PC-3 (cell line): Measurements from ENCODE around the gene WNK2. TPM values are rescaled to one million over a fixed set of nuclear protein-coding genes. Genes with fewer than 3 reads are reported as not detected.

Experiments used
- ATAC-seq: fragments of 200-7000 bp; cut with Tn5 transposase; 2 replicates; pipeline ENCODE4 v1.9.1; 2020; ENCODE audit warnings: mild to moderate bottlenecking, moderate library complexity
- BruUV-seq: library from RNA; stranded (reverse); fragments of 400-500 nt; replicated peaks from 2 replicates; lab custom pipeline; 2021; lab: Mats Ljungman, UMichigan
- CTCF ChIA-PET: fragments of 300-600 bp; sonication (Branson Sonifier 250); formaldehyde crosslinking; loops from one replicate; lab custom pipeline; 2022; ENCODE audit warnings: antibody characterized with exemption; lab: Charles Lee
- POLR2A ChIA-PET: fragments of 300-600 bp; sonication (Branson Sonifier 250); formaldehyde crosslinking; loops from one replicate; lab custom pipeline; 2022; ENCODE audit warnings: antibody characterized with exemption; ENCODE audit not compliant: unreplicated experiment; lab: Charles Lee
- DNase-seq: peaks from one replicate; pipeline ENCODE4 v3.0.0-alpha.2; 2015
- H2AFZ ChIP-seq: fragments of 300-600 bp; sonication (generic); 2 replicates; pipeline ENCODE4 v1.6.0; 2016; ENCODE audit warnings: antibody characterized with exemption, low read length
- H3F3A ChIP-seq: fragments of 300-600 bp; sonication (generic); one replicate; pipeline ENCODE4 v1.6.0; 2017; ENCODE audit warnings: antibody characterized with exemption, low read length, control low read depth, mild to moderate bottlenecking; ENCODE audit not compliant: unreplicated experiment
- H3K27ac ChIP-seq: fragments of 300-600 bp; sonication (generic); 2 replicates; pipeline ENCODE4 v1.5.1; 2016; ENCODE audit warnings: mild to moderate bottlenecking, low read length
- H3K27me3 ChIP-seq: fragments of 300-600 bp; sonication (generic); 2 replicates; pipeline ENCODE4 v1.6.1; 2016; ENCODE audit warnings: low read length, mixed read lengths
- H3K36me3 ChIP-seq: fragments of 300-600 bp; sonication (generic); 2 replicates; pipeline ENCODE4 v1.6.1; 2016; ENCODE audit warnings: low read depth, mixed run types, low read length, mixed read lengths
- H3K4me1 ChIP-seq: fragments of 300-600 bp; sonication (generic); 2 replicates; pipeline ENCODE4 v1.5.1; 2016; ENCODE audit warnings: low read length; ENCODE audit not compliant: insufficient read depth
- H3K4me2 ChIP-seq: fragments of 300-600 bp; sonication (generic); 2 replicates; pipeline ENCODE4 v1.6.0; 2016; ENCODE audit warnings: low read length
- H3K4me3 ChIP-seq: fragments of 300-600 bp; sonication (generic); 2 replicates; pipeline ENCODE4 v1.5.1; 2016; ENCODE audit warnings: mild to moderate bottlenecking, low read length, mixed read lengths
- H3K79me2 ChIP-seq: fragments of 300-600 bp; sonication (generic); 2 replicates; pipeline ENCODE4 v1.6.1; 2017; ENCODE audit warnings: low read length, mixed read lengths
- H3K9ac ChIP-seq: fragments of 300-600 bp; sonication (generic); 2 replicates; pipeline ENCODE4 v1.6.0; 2016; ENCODE audit warnings: mild to moderate bottlenecking, low read length
- H3K9me2 ChIP-seq: fragments of 300-600 bp; sonication (generic); replicated peaks from 2 replicates; pipeline ENCODE4 v1.6.1; 2016; ENCODE audit warnings: mixed run types, low read length, mixed read lengths
- H3K9me3 ChIP-seq: fragments of 300-600 bp; sonication (generic); 2 replicates; pipeline ENCODE4 v1.6.1; 2016; ENCODE audit warnings: low read length, mixed read lengths
- H4K20me1 ChIP-seq: fragments of 300-600 bp; sonication (generic); 2 replicates; pipeline ENCODE4 v1.6.1; 2016; ENCODE audit warnings: low read length, mixed read lengths
- CTCF ChIP-seq: fragments of 300-600 bp; sonication (generic); conservative IDR thresholded peaks from 2 replicates; pipeline ENCODE4 v1.5.1; 2017; ENCODE audit warnings: antibody characterized with exemption, low read depth, mild to moderate bottlenecking, low read length
- EZH2 ChIP-seq: fragments of 300-600 bp; sonication (generic); IDR thresholded peaks from one replicate; pipeline ENCODE4 v1.6.1; 2017; ENCODE audit warnings: antibody characterized with exemption, mild to moderate bottlenecking, low read length; ENCODE audit not compliant: unreplicated experiment
- EZH2phosphoT487 ChIP-seq: fragments of 300-600 bp; sonication (generic); IDR thresholded peaks from 2 replicates; pipeline ENCODE4 v1.6.1; 2018; ENCODE audit warnings: mild to moderate bottlenecking, antibody characterized with exemption, low read length, borderline replicate concordance
- intact Hi-C: fragments of 100-400 bp; cut with micrococcal nuclease; formaldehyde crosslinking; loops from 2 replicates; pipeline ENCODE4 v1.9.0; 2023
- total RNA-seq: library from RNA; depleted of rRNA; stranded (reverse); fragments of >200 nt; gene quantifications from 2 replicates; pipeline ENCODE4 v1.2.3, GENCODE V29; 2014

Gene WNK2
- total RNA-seq, 1 experiment from 2014 or later: 11.7 TPM

- no peaks in the 10 kb centered on the region for H3K36me3 ChIP-seq
- ChIA-PET POLR2A (no interaction called here), CTCF (no interaction called here)
- H2AFZ ChIP-seq: no peak overlapping the region
- H4K20me1 ChIP-seq: no peaks in the 10 kb centered on the region
- H3K4me1 ChIP-seq: no peaks in the 10 kb centered on the region
- no peak overlapping the region for H3K4me3 ChIP-seq
- H3K9me3 ChIP-seq: no peaks in the 10 kb centered on the region
- H3K79me2 ChIP-seq: no peaks in the 10 kb centered on the region
- H3F3A ChIP-seq: no peaks in the 10 kb centered on the region
- H3K27ac ChIP-seq: no peak overlapping the region
- no peaks in the 10 kb centered on the region for H3K27me3 ChIP-seq
- intact Hi-C loops: no loop called here
- no peak overlapping the region for H3K4me2 ChIP-seq
- no peak overlapping the region for H3K9ac ChIP-seq
- ATAC-seq: no peak
- H3K9me2 ChIP-seq: no peaks in the 10 kb centered on the region
- no TSS peak for BruUV-seq
- DNase-seq: no peak
- TF ChIP-seq EZH2phosphoT487: no peak
- TF ChIP-seq EZH2: no peak
- TF ChIP-seq CTCF: no peak
Observed at GRCh38 chr9:93361995-93362394, 178.1 kb downstream of the WNK2 start.

GRCh38 chr9:93364734-93365426 lies 180.9 kb downstream of the WNK2 start:
- ChIA-PET POLR2A (no interaction called here), CTCF (no interaction called here)
- Histone ChIP-seq H3K27ac (no peak overlapping the region), H3K27me3 (no peaks in the 10 kb centered on the region), H3K4me3 (no peak overlapping the region), H3K4me2 (no peak overlapping the region), H3K4me1 (no peaks in the 10 kb centered on the region), H3K79me2 (no peaks in the 10 kb centered on the region), H3K9me2 (no peaks in the 10 kb centered on the region), H3K9me3 (no peaks in the 10 kb centered on the region), H3K9ac (no peak overlapping the region), H2AFZ (no peak overlapping the region), H3F3A (no peaks in the 10 kb centered on the region), H4K20me1 (no peaks in the 10 kb centered on the region), H3K36me3 (no peaks in the 10 kb centered on the region)
- DNase-seq (no peak), ATAC-seq (no peak)
- intact Hi-C loops: no loop called here
- TF ChIP-seq EZH2phosphoT487: no peak
- no peak for TF ChIP-seq CTCF
- TF ChIP-seq EZH2: no peak
- no TSS peak for BruUV-seq

GRCh38 chr9:93365427-93366118 lies 181.6 kb downstream of the WNK2 start:
- Histone ChIP-seq H3K4me1 (no peaks in the 10 kb centered on the region), H3K36me3 (no peaks in the 10 kb centered on the region), H3K27ac (no peak overlapping the region), H3K9ac (no peak overlapping the region), H3K4me2 (no peak overlapping the region), H4K20me1 (no peaks in the 10 kb centered on the region), H3K79me2 (no peaks in the 10 kb centered on the region), H3K9me3 (no peaks in the 10 kb centered on the region), H2AFZ (no peak overlapping the region), H3K9me2 (no peaks in the 10 kb centered on the region), H3K27me3 (no peaks in the 10 kb centered on the region), H3K4me3 (no peak overlapping the region), H3F3A (no peaks in the 10 kb centered on the region)
- no peak for TF ChIP-seq EZH2
- TF ChIP-seq EZH2phosphoT487: no peak
- no peak for TF ChIP-seq CTCF
- POLR2A ChIA-PET: no interaction called here
- DNase-seq (no peak), ATAC-seq (no peak)
- no TSS peak for BruUV-seq
- intact Hi-C loops: no loop called here
- CTCF ChIA-PET: no interaction called here
